Colonic mucosa (tissue), 4 donors: ENCODE data around the gene CCDC142. TPM values are rescaled to one million over a fixed set of nuclear protein-coding genes. Genes with fewer than 3 reads are reported as not detected.

Source experiments
- DNase-seq: peaks from one replicate; pipeline ENCODE4 v3.0.0-alpha.2; 2020
- H3K27ac ChIP-seq: fragments of 200-600 bp; one replicate; pipeline ENCODE4 v1.8.0; 2021
- H3K27me3 ChIP-seq: fragments of 200-600 bp; one replicate; pipeline ENCODE4 v1.8.0; 2021
- H3K36me3 ChIP-seq: fragments of 200-600 bp; one replicate; pipeline ENCODE4 v1.8.0; 2021
- H3K4me1 ChIP-seq: fragments of 200-600 bp; one replicate; pipeline ENCODE4 v1.8.0; 2021; ENCODE audit warnings: mild to moderate bottlenecking
- H3K4me3 ChIP-seq: fragments of 200-600 bp; one replicate; pipeline ENCODE4 v1.8.0; 2021
- H3K9ac ChIP-seq, 2 donors: one replicate each; pipeline ENCODE4 v1.7.0; 2013; ENCODE audit warnings: control low read depth in 2 of 2, low read depth in 2 of 2, low read length in 2 of 2
- H3K9me3 ChIP-seq: fragments of 200-600 bp; one replicate; pipeline ENCODE4 v1.8.0; 2021
- intact Hi-C: fragments of 100-400 bp; cut with DNase I; formaldehyde crosslinking; loops from one replicate; pipeline ENCODE4 v1.14.1; 2022
- total RNA-seq, 2 donors: library from RNA; stranded (reverse); fragmentation: NEBNext Ultra II Directional in 1 of 2; extraction: Animal tissue kit (Norgen Biotek cat#: 25700) in 1 of 2; gene quantifications; one replicate each; pipeline ENCODE4 v1.2.1, GENCODE V29; 2021
- TF ChIP-seq, protein P1 (sequence below): fragments of 200-600 bp; IDR thresholded peaks from one replicate; pipeline ENCODE4 v1.8.0; 2022; ENCODE audit warnings: antibody characterized with exemption, mild to moderate bottlenecking
- donor health status: healthy.
- donor health status: DM: no; HTN: no; CAD: no.
- donor health status: DM: no; HTN: no; CAD: no.

The CCDC142 gene, protein sequence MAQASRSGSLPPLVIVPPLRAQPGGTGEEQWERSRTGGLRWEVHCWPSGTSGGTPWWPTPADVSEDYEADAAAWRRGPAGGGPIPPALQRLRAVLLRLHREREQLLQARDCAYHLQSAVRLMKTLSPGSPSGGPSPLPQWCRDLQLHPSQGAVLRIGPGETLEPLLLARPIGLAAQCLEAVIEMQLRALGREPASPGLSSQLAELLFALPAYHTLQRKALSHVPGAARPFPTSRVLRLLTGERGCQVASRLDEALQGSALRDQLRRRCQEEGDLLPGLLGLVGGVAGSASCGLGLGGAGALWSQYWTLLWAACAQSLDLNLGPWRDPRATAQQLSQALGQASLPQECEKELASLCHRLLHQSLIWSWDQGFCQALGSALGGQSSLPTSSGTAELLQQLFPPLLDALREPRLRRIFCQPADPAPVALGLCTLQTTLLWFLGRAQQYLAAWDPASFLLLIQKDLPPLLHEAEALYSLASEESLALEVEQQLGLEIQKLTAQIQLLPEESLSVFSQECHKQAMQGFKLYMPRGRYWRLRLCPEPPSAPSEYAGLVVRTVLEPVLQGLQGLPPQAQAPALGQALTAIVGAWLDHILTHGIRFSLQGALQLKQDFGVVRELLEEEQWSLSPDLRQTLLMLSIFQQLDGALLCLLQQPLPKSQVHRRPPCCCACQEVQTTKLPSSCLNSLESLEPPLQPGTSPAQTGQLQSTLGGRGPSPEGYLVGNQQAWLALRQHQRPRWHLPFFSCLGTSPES
- 10 to 100 TPM; 14.5 to 28.3 TPM for total RNA-seq

DNA sequence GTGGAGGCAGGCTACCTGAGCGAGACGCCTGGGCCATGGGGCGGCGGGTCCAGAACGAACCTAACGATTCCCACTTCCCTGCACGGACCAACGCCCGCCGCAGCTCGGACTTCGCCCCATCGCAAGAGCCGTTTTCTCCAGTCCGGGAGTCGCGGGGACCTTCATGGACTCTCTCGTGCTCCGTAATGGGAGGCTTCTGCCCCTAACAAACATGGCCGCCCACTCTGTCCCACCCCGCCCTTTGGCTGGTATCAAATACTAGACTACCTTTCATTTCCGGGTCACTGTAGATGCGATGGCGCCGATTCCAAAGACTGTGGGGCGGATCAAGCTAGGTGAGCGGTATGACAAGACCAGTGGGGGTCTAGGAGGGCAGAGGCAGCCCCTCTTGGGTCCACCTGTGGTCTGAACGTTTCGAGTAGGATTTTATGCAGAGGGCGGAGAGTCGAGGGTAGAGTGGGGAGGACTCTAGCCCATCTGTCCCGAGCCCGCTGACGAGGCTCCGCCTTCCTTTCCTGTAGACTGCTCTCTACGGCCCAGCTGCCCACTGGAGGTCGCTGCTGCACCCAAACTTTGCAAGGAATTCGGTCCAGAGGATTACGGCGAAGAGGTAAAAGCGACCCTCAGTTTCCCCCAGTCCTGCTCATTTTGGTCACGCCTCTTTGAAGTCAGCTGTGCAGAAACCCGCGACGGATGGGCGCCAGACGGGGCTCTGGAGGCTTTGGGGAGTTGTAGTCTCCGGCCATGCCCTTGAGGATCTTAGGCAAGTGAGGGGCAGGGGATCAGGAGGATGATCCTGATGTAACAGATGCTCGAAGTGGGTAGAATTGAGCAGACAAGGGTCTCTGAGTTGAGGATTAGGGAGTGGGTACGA is at the start of gene CCDC142, which contains the start of gene TTC31:
CCDC142 (minus strand) TSS at position 198 of the 874 bp plus-strand sequence; CDS start at position 37, 161 bp downstream.
TTC31 (plus strand) TSS at position 281 of the 874 bp plus-strand sequence; CDS start at position 296, 15 bp downstream.
- Histone ChIP-seq H3K9me3 (no peaks in the 10 kb centered on the region), H3K4me1 (peaks cover 16% of the 10 kb centered on the region), H3K36me3 (no peaks in the 10 kb centered on the region), H3K9ac (peak within 1 kb of the TSS; percentile 79 to 80), H3K27ac (peak within 1 kb of the TSS; percentile 91), H3K27me3 (no peaks in the 10 kb centered on the region), H3K4me3 (peak within 1 kb of the TSS; percentile 86)
- DNase-seq, result peak; percentile 97
- intact Hi-C loops, result loop anchor here (2.0 to 10.0 kb wide), 3 partner anchors 49 to 392 kb away; no protein-coding TSS in a partner anchor
- TF ChIP-seq, protein P1, sequence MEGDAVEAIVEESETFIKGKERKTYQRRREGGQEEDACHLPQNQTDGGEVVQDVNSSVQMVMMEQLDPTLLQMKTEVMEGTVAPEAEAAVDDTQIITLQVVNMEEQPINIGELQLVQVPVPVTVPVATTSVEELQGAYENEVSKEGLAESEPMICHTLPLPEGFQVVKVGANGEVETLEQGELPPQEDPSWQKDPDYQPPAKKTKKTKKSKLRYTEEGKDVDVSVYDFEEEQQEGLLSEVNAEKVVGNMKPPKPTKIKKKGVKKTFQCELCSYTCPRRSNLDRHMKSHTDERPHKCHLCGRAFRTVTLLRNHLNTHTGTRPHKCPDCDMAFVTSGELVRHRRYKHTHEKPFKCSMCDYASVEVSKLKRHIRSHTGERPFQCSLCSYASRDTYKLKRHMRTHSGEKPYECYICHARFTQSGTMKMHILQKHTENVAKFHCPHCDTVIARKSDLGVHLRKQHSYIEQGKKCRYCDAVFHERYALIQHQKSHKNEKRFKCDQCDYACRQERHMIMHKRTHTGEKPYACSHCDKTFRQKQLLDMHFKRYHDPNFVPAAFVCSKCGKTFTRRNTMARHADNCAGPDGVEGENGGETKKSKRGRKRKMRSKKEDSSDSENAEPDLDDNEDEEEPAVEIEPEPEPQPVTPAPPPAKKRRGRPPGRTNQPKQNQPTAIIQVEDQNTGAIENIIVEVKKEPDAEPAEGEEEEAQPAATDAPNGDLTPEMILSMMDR, result peak; percentile 73

DNA sequence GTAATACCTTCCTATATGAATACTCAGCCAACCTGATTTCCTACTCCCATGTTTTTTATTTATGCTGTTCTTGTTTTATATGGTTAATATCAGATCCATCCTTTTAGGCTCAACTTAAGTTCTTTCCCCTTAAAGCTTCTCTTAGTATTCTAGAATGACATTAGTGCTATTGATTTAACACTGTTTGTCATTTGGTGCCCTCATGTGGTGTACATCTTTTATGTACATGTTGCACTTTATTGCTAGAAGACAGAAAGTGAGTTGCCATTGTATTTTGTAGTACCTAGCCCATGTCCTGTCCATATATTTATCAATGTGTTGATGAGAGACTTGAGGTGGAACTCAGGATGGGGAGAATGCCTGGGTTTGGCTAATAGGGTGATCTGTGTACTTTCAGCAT is 49.4 kb upstream of the CCDC142 start:
- Histone ChIP-seq H3K9me3 (no peaks in the 10 kb centered on the region), H3K9ac (no peak overlapping the region), H3K36me3 (peaks cover under 1% of the 10 kb centered on the region), H3K4me1 (no peaks in the 10 kb centered on the region), H3K27me3 (no peaks in the 10 kb centered on the region), H3K4me3 (no peak overlapping the region), H3K27ac (no peak overlapping the region)
- DNase-seq, result no peak
- intact Hi-C loops, result loop anchor here (5.0 kb wide), 1 partner anchor 50 kb away; the partner anchor contains the start of genes CCDC142 and TTC31
- TF ChIP-seq, protein P1, result peak; percentile 22

DNA sequence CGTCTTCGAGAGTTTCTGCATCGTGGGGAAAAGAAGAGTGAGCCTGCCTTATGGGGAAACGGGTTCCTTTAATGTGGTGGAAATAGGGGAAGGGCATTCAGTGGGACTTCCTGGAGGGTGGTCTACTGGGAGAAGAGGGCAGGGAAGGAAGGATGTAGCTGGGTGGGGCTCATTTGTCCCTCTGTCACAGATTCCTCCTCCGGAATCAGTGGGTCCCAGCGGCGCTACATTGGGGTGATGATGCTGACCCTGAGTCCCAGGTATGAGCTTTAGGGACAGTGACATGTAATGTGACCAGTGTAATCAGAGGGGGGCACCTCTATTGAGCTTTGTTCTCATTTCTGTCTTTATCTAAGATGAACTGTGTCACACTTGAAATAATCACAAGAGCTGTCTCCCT is 48.9 kb upstream of the CCDC142 start:
- TF ChIP-seq, protein P1, result no peak
- Histone ChIP-seq H3K27me3 (no peaks in the 10 kb centered on the region), H3K27ac (no peak overlapping the region), H3K36me3 (peaks cover 6% of the 10 kb centered on the region), H3K4me1 (no peaks in the 10 kb centered on the region), H3K9ac (no peak overlapping the region), H3K9me3 (no peaks in the 10 kb centered on the region), H3K4me3 (no peak overlapping the region)
- DNase-seq, result no peak
- intact Hi-C loops, result loop anchor here (5.0 kb wide), 1 partner anchor 49 kb away; the partner anchor contains the start of genes CCDC142 and TTC31

DNA sequence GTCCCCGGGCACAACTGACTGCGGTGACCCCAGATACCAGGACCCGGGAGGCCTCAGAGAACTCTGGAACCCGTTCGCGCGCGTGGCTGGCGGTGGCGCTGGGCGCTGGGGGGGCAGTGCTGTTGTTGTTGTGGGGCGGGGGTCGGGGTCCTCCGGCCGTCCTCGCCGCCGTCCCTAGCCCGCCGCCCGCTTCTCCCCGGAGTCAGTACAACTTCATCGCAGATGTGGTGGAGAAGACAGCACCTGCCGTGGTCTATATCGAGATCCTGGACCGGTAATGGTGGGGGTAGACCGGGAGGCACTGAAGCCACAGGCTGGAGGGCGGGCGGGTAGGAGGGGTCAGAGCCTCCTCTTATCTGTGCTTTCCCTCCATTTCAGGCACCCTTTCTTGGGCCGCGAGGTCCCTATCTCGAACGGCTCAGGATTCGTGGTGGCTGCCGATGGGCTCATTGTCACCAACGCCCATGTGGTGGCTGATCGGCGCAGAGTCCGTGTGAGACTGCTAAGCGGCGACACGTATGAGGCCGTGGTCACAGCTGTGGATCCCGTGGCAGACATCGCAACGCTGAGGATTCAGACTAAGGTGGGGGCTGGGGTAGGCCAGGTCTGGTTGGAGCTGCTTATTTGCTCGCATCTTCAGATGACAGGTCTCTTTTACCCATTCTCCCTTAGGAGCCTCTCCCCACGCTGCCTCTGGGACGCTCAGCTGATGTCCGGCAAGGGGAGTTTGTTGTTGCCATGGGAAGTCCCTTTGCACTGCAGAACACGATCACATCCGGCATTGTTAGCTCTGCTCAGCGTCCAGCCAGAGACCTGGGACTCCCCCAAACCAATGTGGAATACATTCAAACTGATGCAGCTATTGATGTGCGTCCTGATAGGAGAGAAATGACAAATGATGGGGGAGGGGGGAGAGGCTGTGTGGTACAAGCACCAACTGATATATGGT is 47.7 kb upstream of the CCDC142 start:
- H3K9ac ChIP-seq, result peak overlapping the region; percentile 84 to 95
- H3K9me3 ChIP-seq, result no peaks in the 10 kb centered on the region
- no peaks in the 10 kb centered on the region for H3K4me1 ChIP-seq
- peak; percentile 62 for DNase-seq
- peaks cover 9% of the 10 kb centered on the region for H3K36me3 ChIP-seq
- peak overlapping the region; percentile 75 for H3K27ac ChIP-seq
- TF ChIP-seq, protein P1, result no peak
- no peaks in the 10 kb centered on the region for H3K27me3 ChIP-seq
- H3K4me3 ChIP-seq, result peak overlapping the region; percentile 91
- intact Hi-C loops, result loop anchor here (5.0 kb wide), 1 partner anchor 48 kb away; the partner anchor contains the start of genes CCDC142 and TTC31
